K562 (cell line): ENCODE measurements around the gene CCDC88C. TPM values are rescaled to one million over a fixed set of nuclear protein-coding genes. Genes with fewer than 3 reads are reported as not detected.
A peak's percentile ranks its signal among the peaks of the same experiment; 100 is the strongest.

Experiments
- ATAC-seq: fragments of 200-7000 bp; cut with Tn5 transposase; 3 replicates; pipeline ENCODE4 v1.9.1; 2020; ENCODE audit warnings: moderate library complexity
- BruUV-seq: library from RNA; stranded (reverse); fragments of 400-500 nt; replicated peaks from 2 replicates; lab custom pipeline; 2021; lab: Mats Ljungman, UMichigan
- CTCF ChIA-PET: fragments of 300-600 bp; formaldehyde crosslinking; extraction: SDS; loops from one replicate; lab custom pipeline; 2021; ENCODE audit warnings: low intra/inter-chr PET ratio; lab: Yijun Ruan, JAX
- POLR2A ChIA-PET: fragments of 300-600, 350-650 bp; sonication (Branson Sonifier 250); formaldehyde crosslinking; extraction: SDS; loops from one replicate; lab custom pipeline; 2021; ENCODE audit warnings: antibody characterized with exemption, inconsistent platforms; lab: Yijun Ruan, JAX
- DNase-seq, 4 experiments: peaks; one replicate each; pipeline versions ENCODE4 v3.0.0 to v3.0.0-alpha.2; 2011 to 2018; ENCODE audit warnings: low spot score in 3 of 4, mixed read lengths in 3 of 4; ENCODE audit errors: extremely low read depth in 1 of 4
- FAIRE-seq: peaks from 2 replicates; lab custom pipeline; 2011; peaks lifted over from hg19 to GRCh38; lab: Jason Lieb, UNC
- H2AFZ ChIP-seq: 2 replicates; pipeline ENCODE4 v1.6.0; 2011; ENCODE audit warnings: low read depth, low read length, control low read depth, inconsistent platforms
- H3K27ac ChIP-seq: fragments of 200-600 bp; 3 replicates; pipeline ENCODE4 v1.8.0; 2011; ENCODE audit warnings: low read depth, mild to moderate bottlenecking, control low read depth, inconsistent platforms, low read length, moderate library complexity, mixed read lengths; ENCODE audit errors: extremely low read depth
- H3K27me3 ChIP-seq, 2 experiments: fragments of 300-600 bp in 1 of 2; 2 replicates in 1 of 2; 3 replicates in 1 of 2; pipeline versions ENCODE4 v1.6.0 to v1.8.0; 2011; ENCODE audit warnings: inconsistent platforms in 2 of 2, low read length in 2 of 2, mild to moderate bottlenecking in 1 of 2, mixed read lengths in 1 of 2, moderate library complexity in 1 of 2; ENCODE audit not compliant: control insufficient read depth in 2 of 2, insufficient read depth in 2 of 2
- H3K36me3 ChIP-seq: fragments of 300-600 bp; 3 replicates; pipeline ENCODE4 v1.8.0; 2011; ENCODE audit warnings: mild to moderate bottlenecking, low read length, inconsistent platforms; ENCODE audit not compliant: control insufficient read depth, insufficient read depth
- H3K4me1 ChIP-seq, 2 experiments: fragments of 200-600 bp in 1 of 2; replicated peaks in 1 of 2; 2 replicates in 1 of 2; 3 replicates in 1 of 2; pipeline versions ENCODE4 v1.5.1 to v1.8.0; 2011; ENCODE audit warnings: inconsistent platforms in 2 of 2, low read length in 2 of 2, mild to moderate bottlenecking in 1 of 2, mixed read lengths in 1 of 2, moderate library complexity in 1 of 2; ENCODE audit not compliant: control insufficient read depth in 2 of 2, insufficient read depth in 2 of 2
- H3K4me2 ChIP-seq: 2 replicates; pipeline ENCODE4 v1.6.1; 2011; ENCODE audit warnings: low read length, control low read depth, inconsistent platforms, mixed read lengths; ENCODE audit not compliant: insufficient read depth
- H3K4me3 ChIP-seq: fragments of 200-600 bp; sonication (generic), shearing (Covaris generic); 2 replicates; pipeline ENCODE4 v1.5.1; 2016; ENCODE audit warnings: control low read depth, inconsistent platforms
- H3K79me2 ChIP-seq: fragments of 200-600 bp; 3 replicates; pipeline ENCODE4 v1.8.0; 2011; ENCODE audit warnings: low read length, inconsistent platforms; ENCODE audit not compliant: control insufficient read depth, insufficient read depth
- H3K9ac ChIP-seq, 2 experiments: 2 replicates each; pipeline versions ENCODE4 v1.6.0 to v1.6.1; 2011; ENCODE audit warnings: low read depth in 2 of 2, low read length in 2 of 2, control low read depth in 1 of 2, inconsistent platforms in 1 of 2, mild to moderate bottlenecking in 1 of 2, mixed read lengths in 1 of 2; ENCODE audit not compliant: insufficient read depth in 1 of 2
- H3K9me1 ChIP-seq: one replicate; pipeline ENCODE4 v1.6.0; 2011; ENCODE audit warnings: inconsistent platforms, mild to moderate bottlenecking, low read length, moderate library complexity; ENCODE audit not compliant: control insufficient read depth, insufficient read depth
- H3K9me3 ChIP-seq: replicated peaks from 2 replicates; pipeline ENCODE4 v1.5.1; 2011; ENCODE audit warnings: low read depth, low read length, inconsistent platforms; ENCODE audit not compliant: control insufficient read depth, insufficient read depth
- H4K20me1 ChIP-seq: replicated peaks from 2 replicates; pipeline ENCODE4 v1.6.1; 2011; ENCODE audit warnings: low read length, inconsistent platforms, mixed read lengths; ENCODE audit not compliant: control insufficient read depth, insufficient read depth
- NCOA1 ChIP-seq: fragments of 450-650 bp; IDR thresholded peaks from 2 replicates; pipeline ENCODE4 v1.6.1; 2016; ENCODE audit warnings: low read depth
- NFIC ChIP-seq: fragments of 450-650 bp; IDR thresholded peaks from 2 replicates; pipeline ENCODE4 v1.6.1; 2017; ENCODE audit warnings: mild to moderate bottlenecking, inconsistent platforms
- ZNF408 ChIP-seq: fragments of 250-450 bp; sonication (Bioruptor Pico); IDR thresholded peaks from 2 replicates; pipeline ENCODE4 v1.4.0; 2020; ENCODE audit warnings: low read depth, mild to moderate bottlenecking, moderate library complexity
- WGBS: fragments of 100-300 bp; shearing (Covaris generic); methylation state at CpG from one replicate; pipeline ENCODE4 v1.1.6; 2016; ENCODE audit warnings: low coverage, mixed read lengths; ENCODE audit not compliant: insufficient coverage; ENCODE audit errors: missing lambda C conversion rate; 5-methylcytosine and 5-hydroxymethylcytosine counted together
- in situ Hi-C: fragments of 300-500 bp; cut with MboI; formaldehyde crosslinking; loops from 4 replicates; pipeline ENCODE4 v1.15.0; 2018; ENCODE audit warnings: inconsistent platforms, mixed read lengths
- intact Hi-C: fragments of 100-400 bp; cut with micrococcal nuclease; formaldehyde crosslinking; loops from 2 replicates; pipeline ENCODE4 v1.14.2; 2022
- polyA plus RNA-seq, 8 experiments: library from polyadenylated mRNA; depleted of rRNA in 4 of 8; stranded (reverse) in 5 of 8; unstranded in 3 of 8; fragments of >200 nt; fragmentation: Nextera tagmentation in 2 of 8; fragmentation: Illumina TruSeq in 1 of 8; extraction: Ambion mirVana in 2 of 8; extraction: Trizol in 1 of 8; gene quantifications; 2 replicates each; pipeline versions ENCODE4 v1.2.1 to v1.2.3, GENCODE V29; 2011 to 2014; ENCODE audit warnings: inconsistent platforms in 1 of 8, missing spikeins in 1 of 8
- total RNA-seq, 7 experiments: library from RNA; depleted of rRNA in 6 of 7; stranded (reverse); fragments of >200 nt in 6 of 7; fragmentation: Illumina TruSeq in 2 of 7; extraction: Trizol in 2 of 7; gene quantifications; 2 replicates each; pipeline versions ENCODE4 v1.2.1 to v1.2.3, GENCODE V29; 2011 to 2021; ENCODE audit warnings: low replicate concordance in 1 of 7
- TF ChIP-seq, protein P1 (sequence below): IDR thresholded peaks from 3 replicates; pipeline ENCODE4 v1.6.1; 2011; ENCODE audit warnings: borderline replicate concordance, mild to moderate bottlenecking, moderate library complexity; ENCODE audit not compliant: insufficient read length; ENCODE audit errors: extremely low read depth

The CCDC88C gene
- total and polyA plus RNA-seq, 9 of the 15 experiments (the other 6 are each of a cell fraction or from before 2014, with no cell fraction given), result 0.62 to 22.5 (median 10.7) TPM

DNA sequence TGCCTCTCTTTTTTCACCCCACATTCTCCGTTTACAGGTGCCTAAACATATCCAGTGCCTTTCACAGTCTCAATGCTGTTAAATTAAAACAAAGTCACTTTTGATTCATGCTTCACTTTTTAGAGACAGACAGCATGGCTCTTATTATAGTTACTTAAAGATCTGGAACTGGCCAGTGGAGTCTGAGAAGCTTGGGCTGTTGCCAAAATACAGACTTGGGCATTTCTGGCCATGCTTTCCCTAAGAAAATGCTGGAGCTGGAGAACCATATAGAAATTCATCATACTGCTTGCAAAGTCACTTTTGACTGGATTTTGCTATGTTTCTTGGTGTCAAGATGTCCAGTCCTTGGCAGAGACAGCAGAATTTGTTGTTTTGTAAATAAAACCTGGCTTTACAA lies 161.0 kb downstream of the CCDC88C start:
- no peak overlapping the region for H2AFZ ChIP-seq
- intact Hi-C loops, result no loop called here
- ATAC-seq (no peak), DNase-seq (no peak), FAIRE-seq (no peak)
- no peak overlapping the region for H3K4me2 ChIP-seq
- H3K27ac ChIP-seq, result no peak overlapping the region
- H3K36me3 ChIP-seq, result no peaks in the 10 kb centered on the region; the same call in 2 of the 3 replicates
- no peaks in the 10 kb centered on the region for H3K9me1 ChIP-seq
- no peak overlapping the region for H3K9ac ChIP-seq
- no peak overlapping the region for H3K4me3 ChIP-seq
- H3K79me2 ChIP-seq, result peaks cover 2% of the 10 kb centered on the region; the same call in 1 of the 3 replicates
- H3K9me3 ChIP-seq, result no peaks in the 10 kb centered on the region
- no TSS peak for BruUV-seq
- 60% methylated on average over 1 of the region's 1 CpG for WGBS
- H3K27me3 ChIP-seq, result no peaks in the 10 kb centered on the region
- no peaks in the 10 kb centered on the region for H4K20me1 ChIP-seq
- peaks cover 30 to 36% of the 10 kb centered on the region in 2 experiments for H3K4me1 ChIP-seq
- in situ Hi-C loops, result no loop called here
- POLR2A ChIA-PET, result interaction anchor here (1.2 kb wide), 1 partner anchor 12 kb away, joined by 3 read pairs; no protein-coding TSS in a partner anchor
- TF ChIP-seq ZNF408 (CRISPR knock-in tag), result no peak
- no peak for TF ChIP-seq NCOA1
- TF ChIP-seq, protein P1, sequence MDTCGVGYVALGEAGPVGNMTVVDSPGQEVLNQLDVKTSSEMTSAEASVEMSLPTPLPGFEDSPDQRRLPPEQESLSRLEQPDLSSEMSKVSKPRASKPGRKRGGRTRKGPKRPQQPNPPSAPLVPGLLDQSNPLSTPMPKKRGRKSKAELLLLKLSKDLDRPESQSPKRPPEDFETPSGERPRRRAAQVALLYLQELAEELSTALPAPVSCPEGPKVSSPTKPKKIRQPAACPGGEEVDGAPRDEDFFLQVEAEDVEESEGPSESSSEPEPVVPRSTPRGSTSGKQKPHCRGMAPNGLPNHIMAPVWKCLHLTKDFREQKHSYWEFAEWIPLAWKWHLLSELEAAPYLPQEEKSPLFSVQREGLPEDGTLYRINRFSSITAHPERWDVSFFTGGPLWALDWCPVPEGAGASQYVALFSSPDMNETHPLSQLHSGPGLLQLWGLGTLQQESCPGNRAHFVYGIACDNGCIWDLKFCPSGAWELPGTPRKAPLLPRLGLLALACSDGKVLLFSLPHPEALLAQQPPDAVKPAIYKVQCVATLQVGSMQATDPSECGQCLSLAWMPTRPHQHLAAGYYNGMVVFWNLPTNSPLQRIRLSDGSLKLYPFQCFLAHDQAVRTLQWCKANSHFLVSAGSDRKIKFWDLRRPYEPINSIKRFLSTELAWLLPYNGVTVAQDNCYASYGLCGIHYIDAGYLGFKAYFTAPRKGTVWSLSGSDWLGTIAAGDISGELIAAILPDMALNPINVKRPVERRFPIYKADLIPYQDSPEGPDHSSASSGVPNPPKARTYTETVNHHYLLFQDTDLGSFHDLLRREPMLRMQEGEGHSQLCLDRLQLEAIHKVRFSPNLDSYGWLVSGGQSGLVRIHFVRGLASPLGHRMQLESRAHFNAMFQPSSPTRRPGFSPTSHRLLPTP, result no peak
- TF ChIP-seq NFIC, result peak; percentile 66
- CTCF ChIA-PET, result no interaction called here
